HG03521 (cell line): ENCODE results near the gene PWP1.
A peak's percentile ranks its signal among the peaks of the same experiment; 100 is the strongest.

ENCODE experiments used
- ATAC-seq: cut with Tn5 transposase; IDR thresholded peaks from one replicate; pipeline ENCODE4 v1.9.1; 2021; ENCODE audit warnings: mild to moderate bottlenecking, moderate library complexity; ENCODE audit not compliant: unreplicated experiment

PWP1 gene

DNA sequence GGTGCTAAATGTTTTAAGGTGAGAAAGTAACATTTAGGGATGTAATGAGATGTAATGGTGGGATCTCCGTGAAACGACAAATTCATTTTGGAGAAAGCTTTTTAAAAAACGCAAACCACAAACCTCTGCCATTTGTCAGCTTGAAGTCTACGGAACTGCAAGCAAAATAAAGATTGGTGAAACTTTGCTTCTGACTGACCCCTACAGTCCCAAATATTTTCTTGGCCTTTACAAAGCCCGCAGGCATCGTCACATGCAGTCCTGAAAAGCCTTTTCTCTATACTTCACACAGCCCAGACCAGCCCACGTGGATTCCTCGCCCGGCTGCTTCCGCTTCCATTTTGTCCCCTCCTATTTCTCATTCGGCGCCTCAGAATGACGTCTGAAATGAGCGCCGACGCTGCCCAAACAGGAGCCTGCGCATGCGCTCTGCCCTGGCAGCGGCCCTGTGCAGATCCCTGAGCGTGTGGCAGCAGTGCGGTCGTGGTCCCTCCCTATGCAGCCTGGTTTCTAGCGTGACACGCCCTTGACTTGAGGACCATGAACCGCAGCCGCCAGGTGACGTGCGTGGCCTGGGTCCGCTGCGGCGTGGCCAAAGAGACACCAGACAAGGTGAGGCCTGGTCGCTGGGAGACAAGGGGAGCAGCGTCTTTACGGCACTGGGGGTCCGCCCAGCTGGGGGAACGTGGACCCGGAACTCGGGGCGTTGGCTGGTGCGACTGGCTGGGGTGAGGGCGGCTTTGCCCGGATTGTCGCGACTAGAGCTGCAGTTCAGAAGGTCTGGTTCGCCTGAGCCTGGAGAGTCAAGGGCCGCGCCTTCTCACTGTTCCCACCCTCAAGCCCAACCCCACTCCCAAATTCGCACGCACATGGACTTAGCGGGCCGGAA, at the start of gene PWP1:
PWP1 (plus strand) TSS at position 440 of the 889 bp plus-strand sequence; CDS start at position 541, 101 bp downstream.
- ATAC-seq = peak; percentile 87

DNA sequence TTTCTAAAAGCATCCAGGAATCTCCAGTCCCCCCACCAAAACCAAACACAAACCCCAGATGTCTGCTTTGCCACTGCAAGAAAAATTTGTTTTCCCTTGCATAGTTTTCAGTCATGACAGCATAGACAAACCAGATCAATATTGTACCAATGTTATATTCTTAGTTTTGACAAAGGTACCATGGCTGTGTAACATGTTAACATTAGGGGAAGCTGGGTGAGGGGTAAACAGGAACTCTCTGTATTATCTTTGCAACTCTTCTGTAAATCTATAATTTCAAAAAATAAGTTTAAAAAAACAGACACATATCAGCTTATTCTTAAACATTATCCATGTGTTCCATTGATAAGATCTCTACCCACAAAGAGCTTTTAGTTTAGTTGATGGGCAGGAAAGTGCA, 44.4 kb upstream of the PWP1 start:
- no peak for ATAC-seq

- no peak for ATAC-seq
These were observed 43.4 kb upstream of the PWP1 start for GRCh38 chr12:107642240-107642639.

GRCh38 chr12:107645630-107646333, 39.8 kb upstream of the PWP1 start:
- no peak for ATAC-seq

GRCh38 chr12:107646436-107646835, 39.2 kb upstream of the PWP1 start:
- ATAC-seq = no peak

DNA sequence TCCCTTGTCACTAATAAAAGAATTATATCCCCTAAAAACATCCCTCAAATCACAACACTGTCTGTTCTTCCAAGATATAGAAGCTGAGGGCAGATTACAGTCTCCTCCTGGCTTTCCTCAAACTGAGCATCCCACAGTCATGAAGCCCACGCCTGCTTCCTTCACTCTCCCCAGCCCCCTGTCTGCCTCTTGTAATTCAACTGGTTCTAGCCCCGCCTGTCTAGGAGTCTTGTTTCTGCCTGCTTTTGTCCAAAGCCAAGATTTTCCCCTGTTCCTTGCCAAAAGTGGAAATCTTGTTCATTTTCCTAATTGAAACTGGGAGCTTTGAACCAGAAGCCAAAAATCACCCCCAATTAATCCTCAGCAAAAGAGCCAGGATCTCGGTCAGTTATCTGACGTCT, 35.9 kb upstream of the PWP1 start:
- ATAC-seq = no peak

DNA sequence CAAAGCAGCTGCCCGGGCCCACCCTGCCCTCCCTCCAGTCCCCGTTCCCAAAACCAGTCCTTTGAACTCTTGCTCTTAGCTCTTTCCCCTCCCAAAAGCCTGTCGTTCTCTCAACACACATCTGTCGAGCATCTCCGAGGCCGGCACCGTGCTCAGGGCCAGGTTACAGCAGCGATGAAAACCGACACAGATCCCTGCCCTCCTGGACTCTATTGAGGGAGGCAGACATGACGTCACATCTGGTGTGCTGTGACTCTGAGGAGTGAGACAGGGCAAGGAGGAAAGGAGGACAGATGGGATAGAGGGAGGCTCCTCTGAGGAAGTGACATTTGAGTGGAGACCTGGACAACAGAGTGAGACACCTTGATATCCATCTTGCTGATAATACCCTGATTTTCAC, 34.6 kb upstream of the PWP1 start:
- no peak for ATAC-seq

DNA sequence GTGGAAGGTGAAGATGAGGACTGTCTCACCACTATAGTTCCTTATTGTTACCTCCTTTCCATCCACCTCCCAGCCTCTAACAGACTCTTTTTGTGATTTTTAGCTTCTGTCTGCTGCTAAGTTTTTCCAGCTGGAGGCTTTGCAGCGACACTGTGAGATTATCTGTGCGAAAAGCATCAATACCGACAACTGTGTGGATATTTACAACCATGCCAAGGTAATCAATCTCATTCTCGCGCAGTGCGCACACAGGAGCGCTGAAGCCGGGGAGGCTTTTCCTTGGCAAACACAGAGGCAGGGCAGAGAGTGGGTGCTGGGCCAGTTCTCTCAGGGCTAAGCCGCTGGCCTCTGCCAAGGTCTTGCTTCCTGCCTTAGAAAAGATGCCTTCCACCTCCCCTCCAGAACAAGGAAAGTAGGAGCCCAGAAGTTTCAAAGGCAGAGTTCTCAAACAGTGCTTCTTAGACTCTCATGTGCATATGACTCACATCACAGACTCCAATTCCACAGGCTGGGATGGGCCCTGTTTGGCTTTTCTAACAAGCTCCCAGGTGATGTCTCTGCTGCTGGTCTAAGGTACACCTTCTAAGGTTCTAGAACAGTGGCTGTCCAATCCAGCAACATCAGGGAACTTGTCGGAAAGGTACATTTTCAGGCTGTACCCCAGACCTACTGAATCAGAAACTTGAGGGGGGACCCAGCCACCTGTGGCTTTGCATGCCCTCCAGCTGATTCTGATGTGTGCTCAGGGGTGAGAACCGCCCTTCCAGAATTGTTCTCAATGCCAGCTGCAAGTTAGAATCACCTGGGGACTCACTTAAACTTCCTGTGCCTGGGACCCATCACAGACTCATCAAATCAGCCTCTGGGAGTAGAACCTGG, 33.8 kb upstream of the PWP1 start:
- no peak for ATAC-seq

DNA sequence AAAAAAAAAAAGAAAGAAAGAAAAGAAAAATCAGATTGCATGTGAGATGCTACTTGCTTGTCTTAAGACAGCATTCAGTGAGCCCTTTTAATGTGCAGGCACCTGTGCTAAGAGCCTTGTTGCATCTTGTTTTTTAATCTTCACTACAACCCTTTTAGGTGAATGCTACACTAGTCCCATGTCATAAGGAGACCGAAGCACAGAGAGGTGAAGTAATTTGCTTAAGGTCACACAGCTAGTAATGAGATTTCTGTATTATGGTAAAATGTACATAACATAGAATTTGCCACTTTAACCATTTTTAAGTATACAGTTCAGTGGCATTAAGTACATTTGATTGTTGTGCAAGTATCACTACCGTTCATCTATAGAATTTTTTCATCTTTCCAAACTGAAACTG, 32.1 kb upstream of the PWP1 start:
- no peak for ATAC-seq

GRCh38 chr12:107654873-107655272, 30.7 kb upstream of the PWP1 start:
- no peak for ATAC-seq

GRCh38 chr12:107655281-107656065, 30.1 kb upstream of the PWP1 start:
- no peak for ATAC-seq

GRCh38 chr12:107656302-107656701, 29.3 kb upstream of the PWP1 start:
- no peak for ATAC-seq

- ATAC-seq = no peak
These were observed 28.5 kb upstream of the PWP1 start for GRCh38 chr12:107657133-107657532.

GRCh38 chr12:107657621-107658020, 28.0 kb upstream of the PWP1 start:
- no peak for ATAC-seq

DNA sequence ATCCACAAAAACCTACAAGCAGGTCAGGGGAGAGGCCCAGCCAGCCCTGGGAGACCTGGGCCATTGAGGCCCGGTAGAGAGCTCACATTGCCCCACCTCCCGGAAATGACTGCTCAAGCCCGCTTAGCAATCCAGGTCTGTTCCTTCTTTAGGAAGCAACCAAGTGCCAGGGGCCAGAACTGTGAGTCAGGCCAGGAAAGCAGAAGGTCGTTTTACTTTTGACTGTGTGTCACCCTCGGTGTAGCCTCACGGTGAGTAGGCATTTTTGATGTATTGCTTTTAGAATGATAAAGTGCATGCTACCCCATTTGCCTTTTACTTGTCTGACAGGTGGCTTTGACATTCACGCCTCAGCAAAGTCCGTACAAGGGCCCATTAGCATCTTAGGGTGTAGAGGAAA, 25.4 kb upstream of the PWP1 start:
- no peak for ATAC-seq

GRCh38 chr12:107660861-107661415, 24.7 kb upstream of the PWP1 start:
- ATAC-seq = no peak

- no peak for ATAC-seq
These were observed 23.8 kb upstream of the PWP1 start for GRCh38 chr12:107661830-107662229.

DNA sequence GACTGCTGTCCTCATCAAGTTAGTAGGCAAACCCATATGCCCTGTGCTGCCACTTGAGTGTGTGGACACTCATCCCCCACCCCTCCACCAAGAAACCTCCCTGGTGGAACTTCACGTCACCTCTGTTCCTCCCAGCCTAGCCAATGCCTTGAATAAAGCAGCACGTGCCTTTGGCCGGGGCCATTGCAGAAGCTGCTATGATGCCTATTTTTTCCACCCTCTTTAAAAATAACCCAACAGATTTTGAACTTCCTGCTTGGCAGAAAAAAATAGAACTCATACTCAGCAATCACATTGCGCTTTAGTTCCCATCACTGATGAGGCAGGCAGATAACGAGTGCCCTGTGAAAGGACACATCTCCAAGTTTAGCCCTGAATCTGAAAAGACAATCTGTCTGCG, 23.1 kb upstream of the PWP1 start:
- ATAC-seq = no peak

GRCh38 chr12:107663277-107663676, 22.3 kb upstream of the PWP1 start:
- no peak for ATAC-seq

- ATAC-seq = no peak
These were observed 19.6 kb upstream of the PWP1 start for GRCh38 chr12:107666009-107666408.
